Loucy (cell line): Measurements from ENCODE around the gene SRGAP1.

ENCODE experiments used
- EZH2phosphoT487 ChIP-seq: fragments of 200-600 bp; IDR thresholded peaks from 2 replicates; pipeline ENCODE4 v1.6.1; 2018; ENCODE audit warnings: antibody characterized with exemption, mild to moderate bottlenecking, moderate library complexity, borderline replicate concordance
- TF ChIP-seq, protein P1 (sequence below): fragments of 200-600 bp; sonication (generic); conservative IDR thresholded peaks from 2 replicates; pipeline ENCODE4 v1.5.1; 2014; ENCODE audit warnings: mild to moderate bottlenecking, antibody characterized with exemption, low read length

DNA sequence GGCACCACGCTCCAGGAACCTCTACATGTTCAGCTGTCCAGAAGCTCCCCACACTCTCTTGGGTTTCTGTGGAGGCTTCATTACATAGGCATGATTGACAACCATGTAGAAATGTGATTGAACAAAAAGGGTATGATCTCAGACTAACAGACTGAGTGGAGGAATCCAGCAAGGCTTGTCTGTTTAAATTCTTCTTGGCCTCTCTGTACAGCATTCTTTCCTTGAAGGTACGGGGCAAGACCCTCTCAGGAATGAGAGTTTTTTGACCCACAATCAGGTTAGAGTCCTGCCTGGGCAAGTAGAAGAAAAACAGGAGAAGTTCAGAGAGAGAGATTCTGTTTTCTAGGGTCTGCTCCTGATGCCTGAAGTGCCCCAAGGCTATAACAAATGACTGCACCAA lies 40.9 kb downstream of the SRGAP1 start:
- TF ChIP-seq, protein P1, sequence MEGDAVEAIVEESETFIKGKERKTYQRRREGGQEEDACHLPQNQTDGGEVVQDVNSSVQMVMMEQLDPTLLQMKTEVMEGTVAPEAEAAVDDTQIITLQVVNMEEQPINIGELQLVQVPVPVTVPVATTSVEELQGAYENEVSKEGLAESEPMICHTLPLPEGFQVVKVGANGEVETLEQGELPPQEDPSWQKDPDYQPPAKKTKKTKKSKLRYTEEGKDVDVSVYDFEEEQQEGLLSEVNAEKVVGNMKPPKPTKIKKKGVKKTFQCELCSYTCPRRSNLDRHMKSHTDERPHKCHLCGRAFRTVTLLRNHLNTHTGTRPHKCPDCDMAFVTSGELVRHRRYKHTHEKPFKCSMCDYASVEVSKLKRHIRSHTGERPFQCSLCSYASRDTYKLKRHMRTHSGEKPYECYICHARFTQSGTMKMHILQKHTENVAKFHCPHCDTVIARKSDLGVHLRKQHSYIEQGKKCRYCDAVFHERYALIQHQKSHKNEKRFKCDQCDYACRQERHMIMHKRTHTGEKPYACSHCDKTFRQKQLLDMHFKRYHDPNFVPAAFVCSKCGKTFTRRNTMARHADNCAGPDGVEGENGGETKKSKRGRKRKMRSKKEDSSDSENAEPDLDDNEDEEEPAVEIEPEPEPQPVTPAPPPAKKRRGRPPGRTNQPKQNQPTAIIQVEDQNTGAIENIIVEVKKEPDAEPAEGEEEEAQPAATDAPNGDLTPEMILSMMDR: no peak
- TF ChIP-seq EZH2phosphoT487: no peak
